ENCODE data around the gene RPS27A. TPM values are rescaled to one million over a fixed set of nuclear protein-coding genes. Genes with fewer than 3 reads are reported as not detected.

RPS27A gene
- total and polyA plus RNA-seq, 10 of the 15 experiments (the other 5 are each of a cell fraction or from before 2014, with no cell fraction given), result 1,460 to 4,705 (median 1,996) TPM

- in situ Hi-C loops (cut with MboI) (no loop called here), intact Hi-C loops (cut with micrococcal nuclease; ENCODE audit: unreplicated experiment) (no loop called here)
- ATAC-seq (no peak), FAIRE-seq (peak; percentile 65), DNase-seq (ENCODE audit: low read depth, low spot score) (no peak)
- H4K20me1 ChIP-seq (ENCODE audit: control insufficient read depth, insufficient read depth), result no peaks in the 10 kb centered on the region
- no peak overlapping the region for H3K27ac ChIP-seq (ENCODE audit: control insufficient read depth, insufficient read depth)
- H3K9ac ChIP-seq (ENCODE audit: control insufficient read depth, insufficient read depth, low read length), result no peak overlapping the region
- H3K4me3 ChIP-seq, result no peak overlapping the region
- ChIA-PET CTCF (no interaction called here), SMC1A (ENCODE audit: uncharacterized antibody, unreplicated experiment) (interaction anchor here (0.8 kb wide), 1 partner anchor 29 kb away, joined by 3 read pairs; no protein-coding TSS in a partner anchor), POLR2A (no interaction called here), RAD21 (ENCODE audit: unreplicated experiment) (no interaction called here)
- no peak overlapping the region for H3K4me2 ChIP-seq (ENCODE audit: control insufficient read depth, insufficient read depth)
- 96% methylated on average over 3 of the region's 3 CpGs for WGBS (ENCODE audit: insufficient coverage, insufficient replicate concordance, low lambda C conversion rate, missing lambda C conversion rate)
- no peaks in the 10 kb centered on the region for H3K79me2 ChIP-seq (ENCODE audit: control insufficient read depth, insufficient read depth, low read length)
- BruUV-seq (replicated peaks), result no TSS peak
- H3K9me3 ChIP-seq (replicated peaks; ENCODE audit: control insufficient read depth, insufficient read depth, low read length), result no peaks in the 10 kb centered on the region
- H3K36me3 ChIP-seq (ENCODE audit: control insufficient read depth in 2 of 2, insufficient read depth in 2 of 2, low read length in 1 of 2), result no peaks in the 10 kb centered on the region; a peak in 1 of 4 replicates
- no peaks in the 10 kb centered on the region for H3K27me3 ChIP-seq (replicated peaks in 1 of 2; ENCODE audit: control insufficient read depth in 2 of 2, insufficient read depth in 2 of 2, low read length in 1 of 2)
- no peak for TF ChIP-seq EED (IDR thresholded peaks at IDR 0.05; ENCODE audit: low read depth)
- no peak for TF ChIP-seq ZNF622 (IDR thresholded peaks at IDR 0.05)
- TF ChIP-seq, protein P1, sequence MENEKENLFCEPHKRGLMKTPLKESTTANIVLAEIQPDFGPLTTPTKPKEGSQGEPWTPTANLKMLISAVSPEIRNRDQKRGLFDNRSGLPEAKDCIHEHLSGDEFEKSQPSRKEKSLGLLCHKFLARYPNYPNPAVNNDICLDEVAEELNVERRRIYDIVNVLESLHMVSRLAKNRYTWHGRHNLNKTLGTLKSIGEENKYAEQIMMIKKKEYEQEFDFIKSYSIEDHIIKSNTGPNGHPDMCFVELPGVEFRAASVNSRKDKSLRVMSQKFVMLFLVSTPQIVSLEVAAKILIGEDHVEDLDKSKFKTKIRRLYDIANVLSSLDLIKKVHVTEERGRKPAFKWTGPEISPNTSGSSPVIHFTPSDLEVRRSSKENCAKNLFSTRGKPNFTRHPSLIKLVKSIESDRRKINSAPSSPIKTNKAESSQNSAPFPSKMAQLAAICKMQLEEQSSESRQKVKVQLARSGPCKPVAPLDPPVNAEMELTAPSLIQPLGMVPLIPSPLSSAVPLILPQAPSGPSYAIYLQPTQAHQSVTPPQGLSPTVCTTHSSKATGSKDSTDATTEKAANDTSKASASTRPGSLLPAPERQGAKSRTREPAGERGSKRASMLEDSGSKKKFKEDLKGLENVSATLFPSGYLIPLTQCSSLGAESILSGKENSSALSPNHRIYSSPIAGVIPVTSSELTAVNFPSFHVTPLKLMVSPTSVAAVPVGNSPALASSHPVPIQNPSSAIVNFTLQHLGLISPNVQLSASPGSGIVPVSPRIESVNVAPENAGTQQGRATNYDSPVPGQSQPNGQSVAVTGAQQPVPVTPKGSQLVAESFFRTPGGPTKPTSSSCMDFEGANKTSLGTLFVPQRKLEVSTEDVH (IDR thresholded peaks at IDR 0.05; ENCODE audit: low read depth, partially characterized antibody), result no peak
- TF ChIP-seq POU2F2 (IDR thresholded peaks at IDR 0.05; ENCODE audit: borderline replicate concordance, low read depth, low read length), result no peak
- TF ChIP-seq RAD51 (IDR thresholded peaks at IDR 0.05), result no peak
- TF ChIP-seq RELB (IDR thresholded peaks at IDR 0.05; ENCODE audit: low read depth), result no peak
- TF ChIP-seq, protein P2, sequence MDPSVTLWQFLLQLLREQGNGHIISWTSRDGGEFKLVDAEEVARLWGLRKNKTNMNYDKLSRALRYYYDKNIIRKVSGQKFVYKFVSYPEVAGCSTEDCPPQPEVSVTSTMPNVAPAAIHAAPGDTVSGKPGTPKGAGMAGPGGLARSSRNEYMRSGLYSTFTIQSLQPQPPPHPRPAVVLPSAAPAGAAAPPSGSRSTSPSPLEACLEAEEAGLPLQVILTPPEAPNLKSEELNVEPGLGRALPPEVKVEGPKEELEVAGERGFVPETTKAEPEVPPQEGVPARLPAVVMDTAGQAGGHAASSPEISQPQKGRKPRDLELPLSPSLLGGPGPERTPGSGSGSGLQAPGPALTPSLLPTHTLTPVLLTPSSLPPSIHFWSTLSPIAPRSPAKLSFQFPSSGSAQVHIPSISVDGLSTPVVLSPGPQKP (IDR thresholded peaks at IDR 0.05; ENCODE audit: low read depth, low read length), result no peak
- H3K4me1 ChIP-seq (ENCODE audit: control insufficient read depth, insufficient read depth, low read length), result no peaks in the 10 kb centered on the region
- H2AFZ ChIP-seq (ENCODE audit: control insufficient read depth, low read depth, low read length), result no peak overlapping the region
Measured at GRCh38 chr2:55204536-55204935, 28.0 kb upstream of the RPS27A start.

Data from GM12878 (cell line).